ENCODE measurements around the gene SIAH2. TPM values are rescaled to one million over a fixed set of nuclear protein-coding genes. Genes with fewer than 3 reads are reported as not detected.

The SIAH2 gene
- total RNA-seq, 8 experiments from 2014 or later: 7.1 to 29.4 (median 17.0) TPM

DNA sequence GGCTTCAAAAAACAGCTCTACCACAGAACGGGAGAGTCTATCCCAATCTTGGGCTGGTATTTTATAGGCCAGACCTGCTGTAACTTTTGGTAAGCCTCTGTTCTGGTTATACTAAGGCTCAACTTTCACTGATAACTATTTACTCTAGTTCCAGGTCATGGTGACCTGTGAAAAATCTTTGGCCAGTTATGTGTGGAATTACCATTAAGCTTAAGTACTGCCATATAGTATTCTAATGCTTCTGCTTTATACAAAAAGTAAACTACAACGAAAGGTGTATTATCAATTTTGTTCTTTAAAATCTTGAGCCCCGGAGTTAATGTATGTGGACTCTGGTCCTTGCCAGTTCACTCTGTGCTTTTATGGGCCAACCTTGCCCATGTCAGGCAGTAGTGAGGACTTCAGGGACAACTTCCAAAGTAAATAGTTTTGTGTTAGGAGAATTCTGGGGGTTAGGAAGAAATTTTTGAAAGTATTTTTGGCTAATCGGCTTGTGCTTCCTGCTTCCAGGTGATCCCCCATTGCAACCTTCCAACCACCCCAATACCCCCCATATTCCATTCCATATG lies 6.4 kb downstream of the SIAH2 start:
- WGBS, 10 experiments: 86 to 100% (median 96%) methylated on average over 1 to 4 of the region's 4 CpGs; no CpG with 5 or more reads in 3 of the 10 experiments
- H3K4me3 ChIP-seq: no peak overlapping the region
- no peak for ATAC-seq (replicated peaks in 6 of 8)
- in situ Hi-C loops (cut with MboI; ENCODE audit: low pct_unique_long_range_greater_than_20kb in 2 of 9, low sequenced_read_pairs in 9 of 9, unreplicated experiment in 9 of 9): no loop called here
- no peak overlapping the region for H3K27ac ChIP-seq
- peaks cover 7 to 21% of the 10 kb centered on the region in 2 donors for H3K4me1 ChIP-seq (replicated peaks in 1 of 2)

DNA sequence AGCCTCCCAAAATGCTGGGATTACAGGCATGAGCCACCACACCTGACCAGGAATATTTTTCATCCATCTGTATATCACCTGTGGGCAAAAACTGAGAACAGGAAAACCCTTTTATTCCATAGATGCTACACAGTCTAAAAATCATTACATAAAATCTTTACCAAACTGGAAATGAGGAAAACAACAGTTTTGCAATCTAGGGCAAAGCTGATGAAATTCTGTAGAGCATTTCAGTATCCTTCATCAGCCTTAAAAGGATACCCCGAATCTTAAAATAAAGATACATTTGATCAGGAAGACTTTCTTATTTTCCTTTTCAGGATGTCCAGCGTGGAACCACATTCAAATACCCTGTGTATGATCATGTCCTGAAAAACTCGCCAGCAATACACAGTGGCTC lies 7.1 kb downstream of the SIAH2 start:
- Histone ChIP-seq H3K27ac (no peak overlapping the region), H3K4me1 (replicated peaks in 1 of 2) (peaks cover 7 to 16% of the 10 kb centered on the region in 2 donors), H3K4me3 (no peak overlapping the region)
- ATAC-seq (replicated peaks in 6 of 8): no peak
- WGBS, 10 experiments: 63 to 100% (median 92%) methylated on average over 2 to 3 of the region's 3 CpGs; no CpG with 5 or more reads in 3 of the 10 experiments
- in situ Hi-C loops (cut with MboI; ENCODE audit: low pct_unique_long_range_greater_than_20kb in 2 of 9, low sequenced_read_pairs in 9 of 9, unreplicated experiment in 9 of 9): no loop called here

DNA sequence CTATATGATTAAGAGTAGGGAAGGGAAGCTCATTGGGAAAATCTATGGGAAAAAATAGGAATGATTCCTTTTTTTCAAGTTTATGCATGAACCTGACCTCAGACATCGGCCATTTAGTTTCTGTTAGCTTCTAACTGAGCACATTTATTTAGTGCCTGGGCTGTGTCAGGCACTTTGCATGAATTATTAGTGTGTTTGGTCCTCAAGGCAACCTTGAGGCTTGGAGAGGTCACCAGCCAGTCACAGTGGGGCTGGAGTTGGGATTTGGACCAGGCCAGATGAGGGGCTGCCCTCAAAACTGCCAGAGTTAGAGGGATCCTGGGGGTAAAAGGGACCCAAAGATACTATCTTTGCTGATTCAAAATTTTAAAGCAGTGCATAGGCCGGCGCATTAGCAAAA lies 8.1 kb downstream of the SIAH2 start:
- Histone ChIP-seq H3K4me1 (replicated peaks in 1 of 2) (peaks cover 3 to 7% of the 10 kb centered on the region in 2 donors), H3K4me3 (no peak overlapping the region), H3K27ac (no peak overlapping the region)
- WGBS, 10 experiments: 67 to 100% (median 93%) methylated on average over 1 to 3 of the region's 3 CpGs; no CpG with 5 or more reads in 1 of the 10 experiments
- in situ Hi-C loops (cut with MboI; ENCODE audit: low pct_unique_long_range_greater_than_20kb in 2 of 9, low sequenced_read_pairs in 9 of 9, unreplicated experiment in 9 of 9): no loop called here
- ATAC-seq (replicated peaks in 6 of 8): no peak

DNA sequence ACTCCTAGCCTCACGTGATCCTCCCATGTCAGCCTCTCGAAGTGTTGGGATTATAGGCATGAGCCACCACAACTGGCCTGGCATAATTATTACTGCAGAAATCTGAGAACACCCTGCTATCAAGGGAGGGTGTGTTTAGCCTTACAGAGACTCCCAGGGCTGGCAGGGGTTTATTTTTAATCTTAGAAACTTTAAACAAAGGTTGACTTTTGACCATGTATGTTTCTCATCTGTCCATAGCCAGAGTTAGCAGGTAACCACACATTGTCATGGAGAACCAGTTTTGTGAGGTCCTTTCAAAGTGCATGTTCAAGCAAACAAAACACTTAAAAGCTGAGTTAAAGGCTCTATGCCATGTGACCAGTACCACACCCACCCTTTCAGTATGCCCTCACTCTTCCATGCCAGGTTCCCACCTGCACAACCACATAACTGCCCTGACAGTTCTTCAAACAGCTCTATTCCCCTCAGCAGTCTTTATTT lies 11.1 kb downstream of the SIAH2 start:
- WGBS, 10 experiments: 79 to 100% (median 97%) methylated on average over 2 of the region's 2 CpGs; no CpG with 5 or more reads in 6 of the 10 experiments
- ATAC-seq (replicated peaks in 6 of 8): no peak
- in situ Hi-C loops (cut with MboI; ENCODE audit: low pct_unique_long_range_greater_than_20kb in 2 of 9, low sequenced_read_pairs in 9 of 9, unreplicated experiment in 9 of 9): no loop called here
- Histone ChIP-seq H3K4me1 (replicated peaks in 1 of 2) (peaks cover 2 to 21% of the 10 kb centered on the region in 2 donors), H3K27ac (no peak overlapping the region), H3K4me3 (no peak overlapping the region)

DNA sequence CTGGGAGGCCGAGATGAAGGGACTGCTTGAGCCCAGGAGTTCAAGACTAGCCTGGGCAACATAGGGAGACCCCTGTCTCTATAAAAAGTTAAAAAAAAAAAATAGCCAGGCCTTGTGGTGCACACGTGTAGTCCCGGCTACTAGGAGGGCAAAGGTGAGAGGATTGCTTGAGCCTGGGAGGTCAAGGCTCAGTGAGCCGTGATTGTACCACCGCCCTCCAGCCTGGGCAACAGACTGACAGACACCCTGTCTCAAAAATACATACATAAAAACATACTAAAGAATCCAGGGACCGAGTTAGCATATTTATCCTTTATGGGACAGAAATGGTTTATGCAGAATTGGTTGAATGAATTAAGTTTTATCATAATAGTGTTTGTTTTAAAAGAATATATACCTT lies 13.7 kb downstream of the SIAH2 start:
- ATAC-seq (replicated peaks in 6 of 8): peak in 1 of 8 experiments; percentile 57
- in situ Hi-C loops (cut with MboI; ENCODE audit: low pct_unique_long_range_greater_than_20kb in 2 of 9, low sequenced_read_pairs in 9 of 9, unreplicated experiment in 9 of 9): no loop called here

DNA sequence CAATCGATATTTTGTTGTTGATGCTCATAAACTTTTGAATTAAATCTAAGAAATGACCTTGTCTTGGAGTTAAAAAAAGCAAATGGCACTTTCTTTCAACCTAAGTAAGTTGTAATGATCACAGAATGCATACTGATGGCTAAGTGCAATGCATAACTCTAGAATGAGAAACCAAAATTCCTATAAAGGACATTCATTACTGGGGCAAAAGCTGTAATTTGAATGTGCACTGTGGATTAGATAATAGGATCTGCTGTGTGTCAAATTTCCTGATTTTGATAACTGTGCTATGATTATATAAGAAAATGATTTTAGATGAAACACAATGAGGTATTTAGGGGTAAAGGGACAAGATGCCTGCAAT lies 14.3 kb downstream of the SIAH2 start:
- 67 to 100% (median 94%) methylated on average over 1 of the region's 1 CpG; no CpG with 5 or more reads in 2 of the 10 experiments for whole genome bisulfite sequencing, 10 experiments
- in situ Hi-C loops (cut with MboI; ENCODE audit: low pct_unique_long_range_greater_than_20kb in 2 of 9, low sequenced_read_pairs in 9 of 9, unreplicated experiment in 9 of 9): no loop called here
- Histone ChIP-seq H3K4me1 (replicated peaks in 1 of 2) (peaks cover 2 to 24% of the 10 kb centered on the region in 2 donors), H3K4me3 (no peak overlapping the region), H3K27ac (no peak overlapping the region)
- ATAC-seq (replicated peaks in 6 of 8): no peak

More for the DNA sequence above, 13.7 kb downstream of the SIAH2 start:
- Histone ChIP-seq H3K4me1 (replicated peaks in 1 of 2) (peaks cover 2 to 22% of the 10 kb centered on the region in 2 donors), H3K4me3 (no peak overlapping the region), H3K27ac (no peak overlapping the region)
- 28 to 100% (median 66%) methylated on average over 1 to 6 of the region's 6 CpGs for WGBS, 10 experiments

DNA sequence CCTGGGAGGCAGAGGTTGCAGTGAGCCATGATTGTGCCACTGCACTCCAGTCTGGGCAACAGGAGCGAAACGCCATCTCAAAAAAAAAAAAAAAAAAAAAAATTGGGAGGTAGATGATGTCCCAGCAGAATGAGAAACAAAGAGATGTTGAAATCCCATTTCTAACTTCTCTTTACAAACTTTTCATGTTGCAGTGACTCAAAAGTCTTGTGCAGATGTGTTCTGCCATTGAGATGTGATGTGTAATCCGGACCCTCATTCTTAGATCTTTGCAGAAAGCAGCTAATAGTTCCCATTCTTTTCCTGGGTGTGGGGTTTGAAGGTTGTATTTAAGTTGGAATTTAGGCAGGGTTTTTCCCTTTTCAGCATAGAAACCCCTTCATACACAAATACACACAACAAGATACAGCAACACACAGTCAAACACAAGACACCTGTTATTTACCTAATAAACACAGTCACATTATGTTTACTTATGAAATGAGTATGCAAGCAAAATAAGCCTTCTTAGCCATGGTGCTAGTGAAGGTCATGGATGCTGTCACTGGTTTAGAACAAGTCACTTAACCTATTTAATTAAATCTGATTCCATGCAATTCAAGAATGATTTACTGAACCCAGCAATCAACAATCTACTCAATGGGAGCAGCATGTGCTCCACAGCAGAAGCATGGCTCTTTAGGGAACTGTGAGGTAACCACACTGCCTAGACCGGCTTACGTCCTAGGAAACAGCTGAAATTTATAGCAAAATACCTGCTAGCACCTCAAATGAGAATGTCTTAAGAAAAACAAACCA lies 14.9 kb downstream of the SIAH2 start:
- no peak overlapping the region for H3K4me3 ChIP-seq
- in situ Hi-C loops (cut with MboI; ENCODE audit: low pct_unique_long_range_greater_than_20kb in 2 of 9, low sequenced_read_pairs in 9 of 9, unreplicated experiment in 9 of 9): no loop called here
- H3K27ac ChIP-seq: no peak overlapping the region
- peak in 3 of 8 experiments; percentile 25 to 63 (median 55) for ATAC-seq (replicated peaks in 6 of 8)
- 33 to 100% (median 91%) methylated on average over 2 to 5 of the region's 5 CpGs; no CpG with 5 or more reads in 3 of the 10 experiments for WGBS, 10 experiments
- H3K4me1 ChIP-seq (replicated peaks in 1 of 2): peaks cover 2 to 24% of the 10 kb centered on the region in 2 donors

DNA sequence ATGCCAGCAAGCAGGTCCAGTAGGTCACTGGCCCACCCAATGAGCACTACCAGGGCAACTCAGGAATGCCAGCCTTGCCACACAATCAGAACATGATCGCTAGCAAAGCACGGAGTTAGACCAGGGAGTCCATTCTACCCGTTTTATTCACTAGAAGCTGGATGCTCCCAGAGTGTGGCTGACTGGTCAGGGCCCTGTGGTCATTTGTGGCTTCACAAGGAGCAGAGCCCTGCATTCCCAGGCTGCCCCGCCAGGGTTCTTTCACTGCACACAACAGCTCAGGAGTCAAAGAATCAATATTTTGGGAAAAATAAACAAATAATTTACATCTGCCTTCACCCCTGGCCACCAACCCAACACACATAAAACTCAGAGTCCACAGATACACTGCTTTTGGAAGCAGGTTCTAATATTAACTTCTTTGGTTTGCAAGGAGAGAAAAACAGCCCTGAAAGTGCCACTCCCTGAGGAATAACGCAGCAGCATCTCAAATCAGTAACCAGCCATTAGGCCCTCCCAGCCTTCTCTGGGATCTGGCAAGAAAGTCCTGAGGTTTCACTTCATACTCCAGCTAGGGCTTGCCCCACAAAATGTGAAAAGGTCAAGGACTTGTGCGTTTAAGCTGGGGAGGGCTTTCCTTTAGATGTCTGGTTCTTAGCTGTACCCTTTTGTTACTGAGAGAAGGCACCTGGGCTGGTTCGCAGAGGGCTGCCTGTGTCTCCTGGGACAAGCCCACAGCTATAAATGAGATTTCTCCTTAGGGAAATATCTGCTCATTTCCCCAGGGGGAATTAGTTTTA lies 16.0 kb downstream of the SIAH2 start:
- in situ Hi-C loops (cut with MboI; ENCODE audit: low pct_unique_long_range_greater_than_20kb in 2 of 9, low sequenced_read_pairs in 9 of 9, unreplicated experiment in 9 of 9): no loop called here
- ATAC-seq (replicated peaks in 6 of 8): peak in 1 of 8 experiments; percentile 37
- Histone ChIP-seq H3K4me1 (replicated peaks in 1 of 2) (peaks cover 2 to 24% of the 10 kb centered on the region in 2 donors), H3K4me3 (no peak overlapping the region), H3K27ac (no peak overlapping the region)
- 60 to 100% (median 88%) methylated on average over 1 to 6 of the region's 7 CpGs; no CpG with 5 or more reads in 2 of the 10 experiments for WGBS, 10 experiments

DNA sequence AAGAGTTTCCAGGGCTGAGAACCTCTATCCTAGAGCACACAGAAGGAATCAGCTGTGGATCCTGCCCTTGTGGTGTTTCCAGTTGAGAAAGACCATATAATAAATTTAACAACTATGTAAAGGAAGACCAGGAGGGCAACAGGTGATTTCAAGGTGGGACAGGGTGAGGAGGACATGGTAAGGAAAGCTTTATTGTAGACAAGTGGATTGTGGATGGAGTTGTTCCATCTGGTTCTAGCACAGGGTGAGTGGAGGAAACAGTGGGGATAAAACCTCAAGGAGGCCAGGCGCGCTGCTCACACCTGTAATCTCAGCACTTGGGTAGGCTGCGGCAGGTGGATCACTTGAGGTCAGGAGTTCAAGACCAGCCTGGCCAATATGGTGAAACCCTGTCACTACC lies 17.1 kb downstream of the SIAH2 start:
- peaks cover 2 to 24% of the 10 kb centered on the region in 2 donors for H3K4me1 ChIP-seq (replicated peaks in 1 of 2)
- in situ Hi-C loops (cut with MboI; ENCODE audit: low pct_unique_long_range_greater_than_20kb in 2 of 9, low sequenced_read_pairs in 9 of 9, unreplicated experiment in 9 of 9): no loop called here
- no peak overlapping the region for H3K27ac ChIP-seq
- H3K4me3 ChIP-seq: no peak overlapping the region
- WGBS, 10 experiments: 85 to 100% (median 100%) methylated on average over 1 to 3 of the region's 3 CpGs; no CpG with 5 or more reads in 5 of the 10 experiments
- no peak for ATAC-seq (replicated peaks in 6 of 8)

DNA sequence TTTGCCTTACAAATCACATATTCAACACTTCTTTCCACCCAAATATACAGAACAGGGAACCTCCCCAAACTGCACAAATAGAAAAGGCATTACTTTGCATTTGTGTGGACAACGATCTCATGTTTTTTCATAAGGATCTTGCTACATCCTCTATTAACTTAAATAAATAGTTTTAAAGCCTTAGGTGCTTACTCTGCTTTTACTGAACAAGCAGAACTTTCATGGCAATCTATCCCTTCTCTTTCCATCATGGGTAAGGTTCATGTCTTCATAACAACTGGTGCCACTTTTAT lies 18.1 kb downstream of the SIAH2 start:
- 22 to 100% (median 82%) methylated on average over 1 of the region's 1 CpG; no CpG with 5 or more reads in 5 of the 10 experiments for WGBS, 10 experiments
- H3K4me3 ChIP-seq: no peak overlapping the region
- H3K27ac ChIP-seq: no peak overlapping the region
- peak in 3 of 8 experiments; percentile 56 to 76 (median 64) for ATAC-seq (replicated peaks in 6 of 8)
- in situ Hi-C loops (cut with MboI; ENCODE audit: low pct_unique_long_range_greater_than_20kb in 2 of 9, low sequenced_read_pairs in 9 of 9, unreplicated experiment in 9 of 9): no loop called here
- peaks cover 2 to 24% of the 10 kb centered on the region in 2 donors for H3K4me1 ChIP-seq (replicated peaks in 1 of 2)

DNA sequence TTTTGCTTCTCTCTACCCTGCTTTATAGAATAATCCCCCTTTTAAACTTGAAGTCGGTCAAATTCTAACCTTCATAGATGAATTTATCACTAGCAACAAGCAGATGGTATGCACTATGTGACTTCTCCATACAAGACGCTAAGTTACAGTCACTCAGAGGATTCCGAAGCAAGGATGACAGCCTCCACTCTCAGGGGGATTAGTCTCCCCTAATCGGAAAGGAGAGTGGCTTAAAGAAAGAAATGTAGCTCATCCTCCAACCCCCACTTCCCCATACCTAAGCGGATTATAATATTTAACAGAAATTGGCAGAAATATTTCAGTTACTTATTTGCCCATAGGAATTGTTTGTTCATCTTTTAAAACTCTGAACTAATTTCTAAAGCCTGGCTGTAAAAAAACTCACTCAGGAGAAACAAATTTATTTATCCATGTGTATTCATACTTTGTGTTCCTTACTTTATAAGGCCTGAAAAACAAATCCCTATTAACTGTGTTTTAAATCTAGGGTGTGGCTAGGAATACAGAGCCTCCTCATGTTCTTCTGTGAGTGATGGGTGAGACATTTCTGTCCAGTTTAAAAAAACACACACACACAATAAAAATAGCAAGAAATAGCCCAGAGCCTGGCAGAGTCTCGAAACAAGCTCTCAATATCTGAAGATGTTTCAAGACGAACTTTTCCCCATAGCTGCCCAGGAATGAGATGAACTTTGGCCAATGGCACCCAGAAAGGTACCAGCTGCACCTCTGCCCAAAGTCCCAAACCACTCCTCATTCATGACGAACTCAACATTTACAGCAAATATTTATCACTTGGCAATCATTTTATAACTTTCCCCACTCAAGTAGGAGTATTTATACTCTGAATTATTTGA lies 18.7 kb downstream of the SIAH2 start:
- Histone ChIP-seq H3K4me1 (replicated peaks in 1 of 2) (peaks cover 2 to 19% of the 10 kb centered on the region in 2 donors), H3K4me3 (no peak overlapping the region), H3K27ac (no peak overlapping the region)
- ATAC-seq (replicated peaks in 6 of 8): peak in 3 of 8 experiments; percentile 51 to 69 (median 61)
- WGBS, 10 experiments: 28 to 100% (median 87%) methylated on average over 1 to 8 of the region's 8 CpGs
- in situ Hi-C loops (cut with MboI; ENCODE audit: low pct_unique_long_range_greater_than_20kb in 2 of 9, low sequenced_read_pairs in 9 of 9, unreplicated experiment in 9 of 9): no loop called here

DNA sequence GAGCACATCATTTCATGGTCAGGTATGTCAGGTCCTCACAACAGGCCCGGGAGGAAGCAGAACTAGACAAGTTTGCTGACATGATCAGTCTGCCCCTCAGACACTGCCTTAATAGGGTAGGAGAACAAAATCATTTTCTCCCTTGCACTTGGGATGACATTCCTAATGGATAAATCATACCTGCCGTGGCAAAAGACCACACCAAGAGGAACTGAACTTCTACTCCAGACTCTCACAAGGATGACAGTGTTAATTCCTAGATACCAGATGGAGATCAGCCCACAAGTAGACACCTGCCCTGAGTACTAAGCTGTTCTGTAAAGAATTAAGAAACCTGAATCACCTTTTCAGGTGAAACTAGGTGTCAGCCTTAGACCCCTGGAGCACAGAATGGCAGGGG lies 19.5 kb downstream of the SIAH2 start:
- Histone ChIP-seq H3K4me3 (no peak overlapping the region), H3K27ac (no peak overlapping the region), H3K4me1 (replicated peaks in 1 of 2) (peaks cover 8 to 11% of the 10 kb centered on the region in 2 donors)
- in situ Hi-C loops (cut with MboI; ENCODE audit: low pct_unique_long_range_greater_than_20kb in 2 of 9, low sequenced_read_pairs in 9 of 9, unreplicated experiment in 9 of 9): no loop called here
- ATAC-seq (replicated peaks in 6 of 8): no peak
- WGBS, 10 experiments: 60 to 100% (median 95%) methylated on average over 1 to 2 of the region's 2 CpGs; no CpG with 5 or more reads in 5 of the 10 experiments
